Peyer's patch (tissue), 4 donors: ENCODE results near the gene LIPK.

ENCODE experiments used
- CTCF ChIP-seq, 6 experiments: fragments of 450-650 bp in 4 of 6; fragments of 200-600 bp in 2 of 6; sonication (generic) in 1 of 6; IDR thresholded peaks; one replicate each; pipeline ENCODE4 v1.5.1; 2017 to 2019; ENCODE audit warnings: antibody characterized with exemption in 6 of 6, mild to moderate bottlenecking in 3 of 6, moderate library complexity in 1 of 6
- POLR2A ChIP-seq, 2 donors: fragments of 450-650 bp; IDR thresholded peaks; one replicate each; pipeline ENCODE4 v1.5.1; 2017; ENCODE audit warnings: antibody characterized with exemption in 2 of 2, mild to moderate bottlenecking in 2 of 2, moderate library complexity in 2 of 2

GRCh38 chr10:88786032-88786770, 80.2 kb downstream of the LIPK start:
- TF ChIP-seq CTCF (IDR thresholded peaks at IDR 0.05) (no peak), POLR2A (IDR thresholded peaks at IDR 0.05) (no peak)
